Measurements from ENCODE around the gene PDZD11. TPM values are rescaled to one million over a fixed set of nuclear protein-coding genes. Genes with fewer than 3 reads are reported as not detected.
"Not testable (repeated sequence)": the region's sequence is repeated elsewhere in the genome, so short reads cannot be mapped to it uniquely, and the experiment has no call there.

The PDZD11 gene
- total and polyA plus RNA-seq, 4 donors = 25.6 to 55.9 (median 28.1) TPM

DNA sequence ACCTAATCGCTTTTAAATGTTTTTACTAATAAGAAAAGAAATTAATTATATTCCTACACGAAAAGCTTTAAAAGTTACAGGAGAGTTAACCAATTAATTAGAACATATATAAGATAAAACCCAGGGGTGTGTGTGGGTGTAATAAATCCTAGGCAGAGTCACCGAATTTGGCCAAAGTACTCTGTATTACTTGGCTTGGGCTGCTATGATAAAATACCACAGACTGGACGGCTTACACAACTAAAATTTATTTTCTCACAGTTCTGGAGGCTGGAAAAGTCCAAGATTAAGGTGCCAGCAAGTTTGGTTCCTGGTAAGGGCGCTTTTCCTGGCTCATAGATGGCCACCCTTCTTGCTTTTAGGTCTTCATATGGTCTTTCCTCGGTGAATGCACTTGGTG lies 44.8 kb downstream of the PDZD11 start:
- no peak overlapping the region for H3K4me3 ChIP-seq
- no peaks in the 10 kb centered on the region for H3K27me3 ChIP-seq (ENCODE audit: control insufficient read depth in 3 of 3, insufficient read depth in 3 of 3, low read length in 2 of 3)
- ATAC-seq (ENCODE audit: insufficient read depth, low FRiP score) (no peak), DNase-seq (no peak)
- no peaks in the 10 kb centered on the region for H3K36me3 ChIP-seq (ENCODE audit: control insufficient read depth in 4 of 4, insufficient read depth in 4 of 4, low read length in 4 of 4)
- H3K9me3 ChIP-seq (ENCODE audit: control insufficient read depth in 4 of 4, insufficient read depth in 3 of 4, low read length in 3 of 4) = no peaks in the 10 kb centered on the region
- H3K4me1 ChIP-seq (ENCODE audit: control insufficient read depth in 5 of 5, insufficient read depth in 5 of 5, low read length in 5 of 5) = no peaks in the 10 kb centered on the region
- H3K27ac ChIP-seq (ENCODE audit: low read depth in 1 of 2, low read length in 1 of 2) = no peak overlapping the region
- 77 to 96% methylated on average over 6 of the region's 6 CpGs for WGBS, 2 donors
- no peak overlapping the region for H3K9ac ChIP-seq (ENCODE audit: insufficient read depth in 1 of 2, low read length in 2 of 2)
- TF ChIP-seq, protein P1, sequence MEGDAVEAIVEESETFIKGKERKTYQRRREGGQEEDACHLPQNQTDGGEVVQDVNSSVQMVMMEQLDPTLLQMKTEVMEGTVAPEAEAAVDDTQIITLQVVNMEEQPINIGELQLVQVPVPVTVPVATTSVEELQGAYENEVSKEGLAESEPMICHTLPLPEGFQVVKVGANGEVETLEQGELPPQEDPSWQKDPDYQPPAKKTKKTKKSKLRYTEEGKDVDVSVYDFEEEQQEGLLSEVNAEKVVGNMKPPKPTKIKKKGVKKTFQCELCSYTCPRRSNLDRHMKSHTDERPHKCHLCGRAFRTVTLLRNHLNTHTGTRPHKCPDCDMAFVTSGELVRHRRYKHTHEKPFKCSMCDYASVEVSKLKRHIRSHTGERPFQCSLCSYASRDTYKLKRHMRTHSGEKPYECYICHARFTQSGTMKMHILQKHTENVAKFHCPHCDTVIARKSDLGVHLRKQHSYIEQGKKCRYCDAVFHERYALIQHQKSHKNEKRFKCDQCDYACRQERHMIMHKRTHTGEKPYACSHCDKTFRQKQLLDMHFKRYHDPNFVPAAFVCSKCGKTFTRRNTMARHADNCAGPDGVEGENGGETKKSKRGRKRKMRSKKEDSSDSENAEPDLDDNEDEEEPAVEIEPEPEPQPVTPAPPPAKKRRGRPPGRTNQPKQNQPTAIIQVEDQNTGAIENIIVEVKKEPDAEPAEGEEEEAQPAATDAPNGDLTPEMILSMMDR (IDR thresholded peaks at IDR 0.05; ENCODE audit: control extremely low read depth, extremely low read depth) = no peak

DNA sequence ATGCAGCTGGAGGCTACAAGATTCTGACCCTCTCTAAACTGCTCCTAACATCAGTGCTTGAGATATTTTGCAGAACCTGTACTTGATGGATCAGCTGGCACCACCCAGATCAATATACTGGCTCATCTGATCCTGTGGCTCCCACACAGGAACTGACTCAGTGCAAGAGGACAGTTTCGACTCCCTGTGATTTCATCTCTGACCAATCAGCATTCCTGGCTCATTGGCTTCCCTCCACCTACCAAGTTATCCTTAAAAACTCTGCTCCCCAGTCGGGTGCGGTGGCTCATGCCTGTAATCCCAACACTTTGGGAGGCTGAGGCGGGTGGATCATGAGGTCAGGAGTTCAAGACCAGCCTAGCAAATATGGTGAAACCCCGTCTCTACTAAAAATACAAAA lies 46.1 kb downstream of the PDZD11 start:
- WGBS, 2 donors = 74 to 92% methylated on average over 5 of the region's 5 CpGs
- not testable (repeated sequence) for DNase-seq

DNA sequence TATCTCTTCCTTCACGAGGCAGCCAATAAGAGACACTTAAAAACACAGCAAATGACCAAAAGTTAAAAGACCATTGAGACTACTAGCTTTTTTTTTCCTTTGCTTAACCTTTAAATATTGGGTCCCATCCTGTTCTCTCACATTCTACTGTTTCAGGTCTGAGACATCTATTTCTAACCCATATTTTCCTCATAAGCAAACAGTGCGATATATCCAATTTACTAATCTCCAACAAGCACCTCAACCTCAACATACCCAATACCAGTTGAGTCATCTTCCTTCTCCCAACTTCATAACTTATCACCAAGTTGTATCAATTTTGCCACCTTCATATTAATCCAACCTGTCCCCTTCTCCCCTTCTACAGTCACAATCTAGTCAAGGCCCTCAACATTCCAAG lies 48.2 kb downstream of the PDZD11 start:
- no peak overlapping the region for H3K27ac ChIP-seq (ENCODE audit: low read depth in 1 of 2, low read length in 1 of 2)
- WGBS, 2 donors = 74 to 93% methylated on average over 2 of the region's 2 CpGs
- H3K4me3 ChIP-seq = no peak overlapping the region
- ATAC-seq (ENCODE audit: insufficient read depth, low FRiP score) = no peak
- DNase-seq = no peak
- TF ChIP-seq, protein P1 (IDR thresholded peaks at IDR 0.05; ENCODE audit: control extremely low read depth, extremely low read depth) = no peak
- H3K9ac ChIP-seq (ENCODE audit: insufficient read depth in 1 of 2, low read length in 2 of 2) = no peak overlapping the region
- H3K4me1 ChIP-seq (ENCODE audit: control insufficient read depth in 5 of 5, insufficient read depth in 5 of 5, low read length in 5 of 5) = no peaks in the 10 kb centered on the region
- peaks cover 0 to 2% (median 0%) of the 10 kb centered on the region in 3 donors for H3K27me3 ChIP-seq (ENCODE audit: control insufficient read depth in 3 of 3, insufficient read depth in 3 of 3, low read length in 2 of 3)
- H3K36me3 ChIP-seq (ENCODE audit: control insufficient read depth in 4 of 4, insufficient read depth in 4 of 4, low read length in 4 of 4) = no peaks in the 10 kb centered on the region
- no peaks in the 10 kb centered on the region for H3K9me3 ChIP-seq (ENCODE audit: control insufficient read depth in 4 of 4, insufficient read depth in 3 of 4, low read length in 3 of 4)

More for the DNA sequence above, 46.1 kb downstream of the PDZD11 start:
- not testable (repeated sequence) for H3K9me3 ChIP-seq (ENCODE audit: control insufficient read depth in 4 of 4, insufficient read depth in 3 of 4, low read length in 3 of 4); H3K27ac ChIP-seq (ENCODE audit: low read depth in 1 of 2, low read length in 1 of 2); H3K9ac ChIP-seq (ENCODE audit: insufficient read depth in 1 of 2, low read length in 2 of 2); H3K27me3 ChIP-seq (ENCODE audit: control insufficient read depth in 3 of 3, insufficient read depth in 3 of 3, low read length in 2 of 3); ATAC-seq (ENCODE audit: insufficient read depth, low FRiP score); H3K4me1 ChIP-seq (ENCODE audit: control insufficient read depth in 5 of 5, insufficient read depth in 5 of 5, low read length in 5 of 5); H3K36me3 ChIP-seq (ENCODE audit: control insufficient read depth in 4 of 4, insufficient read depth in 4 of 4, low read length in 4 of 4); H3K4me3 ChIP-seq

DNA sequence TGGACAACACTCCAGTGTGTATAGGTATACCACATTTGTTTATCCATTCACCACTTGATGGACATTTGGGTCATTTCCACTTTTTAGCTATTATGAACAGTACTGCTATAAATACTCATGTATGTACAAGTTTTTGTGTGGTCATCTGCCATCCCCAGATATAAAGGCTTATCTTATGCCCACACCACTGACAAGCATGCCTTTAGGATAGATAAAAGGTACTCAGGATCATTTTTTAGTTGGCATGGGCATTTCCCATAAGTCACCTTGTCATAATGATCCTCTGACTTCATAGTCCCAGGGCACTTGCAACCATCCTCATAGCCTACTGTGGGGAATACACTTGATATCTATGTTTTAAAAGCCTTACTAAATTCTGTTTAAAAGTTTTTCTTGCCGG lies 49.0 kb downstream of the PDZD11 start:
- TF ChIP-seq, protein P1 (IDR thresholded peaks at IDR 0.05; ENCODE audit: control extremely low read depth, extremely low read depth) = no peak
- ATAC-seq (ENCODE audit: insufficient read depth, low FRiP score) = no peak
- WGBS, 2 donors = 85 to 91% methylated on average over 1 of the region's 1 CpG
- Histone ChIP-seq H3K9me3 (ENCODE audit: control insufficient read depth in 4 of 4, insufficient read depth in 3 of 4, low read length in 3 of 4) (no peaks in the 10 kb centered on the region), H3K4me3 (no peak overlapping the region), H3K36me3 (ENCODE audit: control insufficient read depth in 4 of 4, insufficient read depth in 4 of 4, low read length in 4 of 4) (no peaks in the 10 kb centered on the region), H3K27ac (ENCODE audit: low read depth in 1 of 2, low read length in 1 of 2) (no peak overlapping the region), H3K27me3 (ENCODE audit: control insufficient read depth in 3 of 3, insufficient read depth in 3 of 3, low read length in 2 of 3) (peaks cover 0 to 2% (median 0%) of the 10 kb centered on the region in 3 donors), H3K9ac (ENCODE audit: insufficient read depth in 1 of 2, low read length in 2 of 2) (no peak overlapping the region), H3K4me1 (ENCODE audit: control insufficient read depth in 5 of 5, insufficient read depth in 5 of 5, low read length in 5 of 5) (no peaks in the 10 kb centered on the region)
- DNase-seq = no peak

Small RNAs within 50 kb of the gene (small RNA-seq; reads per million reads assigned to genes)
- gene RNA5SP507 (ENCODE audit: low replicate concordance) = not detected

Other genes starting within 250 kb of the PDZD11 start
- gene AWAT2, start 240.0 kb downstream of the PDZD11 start, total RNA-seq = not detected
- under 1 TPM in 1 of 2 donors, not detected in 1; 0.07 TPM for gene AWAT2, start 240.0 kb downstream of the PDZD11 start, polyA plus RNA-seq
- gene OTUD6A, start 227.5 kb downstream of the PDZD11 start, total RNA-seq = not detected
- not detected for gene OTUD6A, start 227.5 kb downstream of the PDZD11 start, polyA plus RNA-seq
- 10 to 100 TPM; 35.5 to 69.1 TPM for gene IGBP1, start 156.5 kb downstream of the PDZD11 start, total RNA-seq
- 10 to 100 TPM; 38.1 to 38.5 TPM for gene IGBP1, start 156.5 kb downstream of the PDZD11 start, polyA plus RNA-seq
- gene DGAT2L6, start 112.4 kb downstream of the PDZD11 start, total RNA-seq = not detected
- gene DGAT2L6, start 112.4 kb downstream of the PDZD11 start, polyA plus RNA-seq = not detected
- gene AWAT1, start 55.3 kb downstream of the PDZD11 start, total RNA-seq = not detected
- gene AWAT1, start 55.3 kb downstream of the PDZD11 start, polyA plus RNA-seq = not detected
- 1 to 10 TPM in 1 of 2 donors, under 1 TPM in 1; 0.37 to 1.3 TPM for gene P2RY4, start 29.7 kb downstream of the PDZD11 start, total RNA-seq
- under 1 TPM; 0.06 to 0.08 TPM for gene P2RY4, start 29.7 kb downstream of the PDZD11 start, polyA plus RNA-seq
- not detected for gene ARR3, start 21.6 kb downstream of the PDZD11 start, total RNA-seq
- not detected for gene ARR3, start 21.6 kb downstream of the PDZD11 start, polyA plus RNA-seq
- gene RAB41, start 7.8 kb downstream of the PDZD11 start, total RNA-seq = not detected
- gene RAB41, start 7.8 kb downstream of the PDZD11 start, polyA plus RNA-seq = not detected
- gene KIF4A, start 177 bp upstream of the PDZD11 start, total RNA-seq = 1 to 10 TPM in 1 of 2 donors, under 1 TPM in 1; 0.61 to 2.4 TPM
- gene KIF4A, start 177 bp upstream of the PDZD11 start, polyA plus RNA-seq = under 1 TPM; 0.33 to 0.66 TPM
- gene GDPD2, start 133.4 kb upstream of the PDZD11 start, total RNA-seq = not detected
- not detected for gene GDPD2, start 133.4 kb upstream of the PDZD11 start, polyA plus RNA-seq
- 10 to 100 TPM; 26.7 to 31.5 TPM for gene DLG3, start 154.9 kb upstream of the PDZD11 start, total RNA-seq
- gene DLG3, start 154.9 kb upstream of the PDZD11 start, polyA plus RNA-seq = 10 to 100 TPM in 1 of 2 donors, 1 to 10 TPM in 1; 9.3 to 10.5 TPM